Astrocyte (in vitro differentiated cells and primary cell): ENCODE measurements around the gene CHD6. TPM values are rescaled to one million over a fixed set of nuclear protein-coding genes. Genes with fewer than 3 reads are reported as not detected.
A peak's percentile ranks its signal among the peaks of the same experiment; 100 is the strongest.

Source experiments
- DNase-seq: peaks from one replicate; pipeline ENCODE4 v3.0.0-alpha.2; 2010; ENCODE audit warnings: low read depth
- FAIRE-seq: peaks from 2 replicates; lab custom pipeline; 2011; peaks lifted over from hg19 to GRCh38; lab: Jason Lieb, UNC
- H2AFZ ChIP-seq: 2 replicates; pipeline ENCODE4 v1.6.0; 2012; ENCODE audit warnings: low read depth, low read length, inconsistent platforms
- H3K27ac ChIP-seq: 2 replicates; pipeline ENCODE4 v1.5.1; 2011; ENCODE audit warnings: low read depth, low read length, inconsistent platforms
- H3K27me3 ChIP-seq: 2 replicates; pipeline ENCODE4 v1.6.0; 2011; ENCODE audit warnings: low read length, inconsistent platforms; ENCODE audit not compliant: insufficient read depth
- H3K36me3 ChIP-seq: 2 replicates; pipeline ENCODE4 v1.5.1; 2011; ENCODE audit warnings: low read length, inconsistent platforms; ENCODE audit not compliant: insufficient read depth
- H3K4me1 ChIP-seq: 2 replicates; pipeline ENCODE4 v1.5.1; 2011; ENCODE audit warnings: low read length, inconsistent platforms; ENCODE audit not compliant: insufficient read depth
- H3K4me2 ChIP-seq: 2 replicates; pipeline ENCODE4 v1.6.0; 2012; ENCODE audit warnings: low read length, inconsistent platforms
- H3K4me3 ChIP-seq: 2 replicates; pipeline ENCODE4 v1.5.1; 2011; ENCODE audit warnings: low read depth, mild to moderate bottlenecking, low read length, inconsistent platforms; ENCODE audit not compliant: insufficient read depth
- H3K79me2 ChIP-seq: 2 replicates; pipeline ENCODE4 v1.6.0; 2012; ENCODE audit warnings: mild to moderate bottlenecking, low read length, inconsistent platforms; ENCODE audit not compliant: insufficient read depth
- H3K9ac ChIP-seq: 2 replicates; pipeline ENCODE4 v1.6.0; 2012; ENCODE audit warnings: mild to moderate bottlenecking, low read length, inconsistent platforms
- H3K9me3 ChIP-seq: 2 replicates; pipeline ENCODE4 v1.5.1; 2012; ENCODE audit warnings: low read depth, mild to moderate bottlenecking, low read length, inconsistent platforms; ENCODE audit not compliant: insufficient read depth
- H4K20me1 ChIP-seq: 2 replicates; pipeline ENCODE4 v1.6.0; 2012; ENCODE audit warnings: low read length, inconsistent platforms; ENCODE audit not compliant: insufficient read depth
- H3K27ac Mint-ChIP-seq: one replicate; pipeline ENCODE4 v1.8.0; 2021; ENCODE audit warnings: mild to moderate bottlenecking, mixed read lengths; ENCODE audit not compliant: unreplicated experiment
- H3K27me3 Mint-ChIP-seq: one replicate; pipeline ENCODE4 v1.8.0; 2021; ENCODE audit warnings: low read depth, mixed read lengths; ENCODE audit not compliant: unreplicated experiment
- H3K36me3 Mint-ChIP-seq: one replicate; pipeline ENCODE4 v1.8.0; 2021; ENCODE audit warnings: low read depth, mixed read lengths; ENCODE audit not compliant: unreplicated experiment
- H3K4me1 Mint-ChIP-seq: one replicate; pipeline ENCODE4 v1.8.0; 2021; ENCODE audit warnings: low read depth, mixed read lengths; ENCODE audit not compliant: unreplicated experiment
- H3K4me3 Mint-ChIP-seq: one replicate; pipeline ENCODE4 v1.8.0; 2021; ENCODE audit warnings: mild to moderate bottlenecking, moderate library complexity, mixed read lengths; ENCODE audit not compliant: unreplicated experiment
- H3K9me3 Mint-ChIP-seq: one replicate; pipeline ENCODE4 v1.8.0; 2021; ENCODE audit warnings: mild to moderate bottlenecking, mixed read lengths; ENCODE audit not compliant: unreplicated experiment
- EZH2 ChIP-seq: IDR thresholded peaks from 2 replicates; pipeline ENCODE4 v1.6.1; 2012; ENCODE audit warnings: mild to moderate bottlenecking, low read length, inconsistent platforms; ENCODE audit not compliant: insufficient read depth
- total RNA-seq: library from RNA; stranded (reverse); gene quantifications from 2 replicates; pipeline ENCODE4 v1.2.1, GENCODE V29; 2021
- TF ChIP-seq, protein P1 (sequence below): IDR thresholded peaks from 2 replicates; pipeline ENCODE4 v1.5.1; 2011; ENCODE audit warnings: low read depth, mild to moderate bottlenecking, inconsistent platforms, low read length, moderate library complexity; ENCODE audit not compliant: insufficient read depth

The CHD6 gene
- total RNA-seq, 1 donor from 2014 or later = 44.7 TPM

GRCh38 chr20:41509316-41510200, 108.6 kb downstream of the CHD6 start:
- H4K20me1 ChIP-seq = peaks cover 9% of the 10 kb centered on the region
- no peaks in the 10 kb centered on the region for H3K9me3 ChIP-seq
- H3K9ac ChIP-seq = no peak overlapping the region
- Mint-ChIP-seq H3K36me3 (peaks cover 12% of the 10 kb centered on the region), H3K4me3 (no peak overlapping the region), H3K4me1 (peaks cover 17% of the 10 kb centered on the region), H3K27me3 (no peaks in the 10 kb centered on the region), H3K9me3 (no peaks in the 10 kb centered on the region), H3K27ac (no peak overlapping the region)
- H3K4me3 ChIP-seq = no peak overlapping the region
- H3K36me3 ChIP-seq = peaks cover 4% of the 10 kb centered on the region
- no peak overlapping the region for H2AFZ ChIP-seq
- no peak for TF ChIP-seq EZH2
- TF ChIP-seq, protein P1, sequence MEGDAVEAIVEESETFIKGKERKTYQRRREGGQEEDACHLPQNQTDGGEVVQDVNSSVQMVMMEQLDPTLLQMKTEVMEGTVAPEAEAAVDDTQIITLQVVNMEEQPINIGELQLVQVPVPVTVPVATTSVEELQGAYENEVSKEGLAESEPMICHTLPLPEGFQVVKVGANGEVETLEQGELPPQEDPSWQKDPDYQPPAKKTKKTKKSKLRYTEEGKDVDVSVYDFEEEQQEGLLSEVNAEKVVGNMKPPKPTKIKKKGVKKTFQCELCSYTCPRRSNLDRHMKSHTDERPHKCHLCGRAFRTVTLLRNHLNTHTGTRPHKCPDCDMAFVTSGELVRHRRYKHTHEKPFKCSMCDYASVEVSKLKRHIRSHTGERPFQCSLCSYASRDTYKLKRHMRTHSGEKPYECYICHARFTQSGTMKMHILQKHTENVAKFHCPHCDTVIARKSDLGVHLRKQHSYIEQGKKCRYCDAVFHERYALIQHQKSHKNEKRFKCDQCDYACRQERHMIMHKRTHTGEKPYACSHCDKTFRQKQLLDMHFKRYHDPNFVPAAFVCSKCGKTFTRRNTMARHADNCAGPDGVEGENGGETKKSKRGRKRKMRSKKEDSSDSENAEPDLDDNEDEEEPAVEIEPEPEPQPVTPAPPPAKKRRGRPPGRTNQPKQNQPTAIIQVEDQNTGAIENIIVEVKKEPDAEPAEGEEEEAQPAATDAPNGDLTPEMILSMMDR = no peak
- no peaks in the 10 kb centered on the region for H3K27me3 ChIP-seq
- FAIRE-seq (no peak), DNase-seq (peak; percentile 16)
- H3K4me2 ChIP-seq = no peak overlapping the region
- H3K79me2 ChIP-seq = no peaks in the 10 kb centered on the region
- no peak overlapping the region for H3K27ac ChIP-seq
- no peaks in the 10 kb centered on the region for H3K4me1 ChIP-seq

DNA sequence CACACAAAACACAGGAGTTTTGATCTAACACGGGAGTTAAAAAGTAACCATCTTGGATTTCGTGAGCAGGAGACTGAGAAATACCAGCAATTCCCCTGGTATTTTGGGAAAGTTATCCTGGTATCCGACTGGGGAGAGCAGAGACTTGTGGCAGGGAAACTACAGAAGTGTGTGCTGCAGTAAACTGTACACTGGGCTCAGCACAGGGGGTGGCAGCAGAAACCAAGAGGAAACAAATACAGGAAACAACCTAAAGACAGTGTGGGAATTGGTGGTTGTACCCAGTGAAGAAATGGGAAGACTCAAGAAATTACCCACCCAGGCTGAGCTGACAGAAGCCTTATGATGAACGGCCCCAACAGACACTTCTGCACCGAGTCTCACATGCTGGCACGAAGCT, 109.8 kb downstream of the CHD6 start:
- DNase-seq = no peak
- Mint-ChIP-seq H3K27ac (no peak overlapping the region), H3K36me3 (peaks cover 8% of the 10 kb centered on the region), H3K9me3 (no peaks in the 10 kb centered on the region), H3K4me3 (no peak overlapping the region), H3K27me3 (no peaks in the 10 kb centered on the region), H3K4me1 (peaks cover 17% of the 10 kb centered on the region)
- Histone ChIP-seq H3K36me3 (peaks cover 4% of the 10 kb centered on the region), H3K27me3 (no peaks in the 10 kb centered on the region), H3K79me2 (no peaks in the 10 kb centered on the region), H3K9ac (no peak overlapping the region), H3K4me1 (no peaks in the 10 kb centered on the region), H2AFZ (no peak overlapping the region), H3K9me3 (no peaks in the 10 kb centered on the region), H3K27ac (no peak overlapping the region), H4K20me1 (peaks cover 9% of the 10 kb centered on the region), H3K4me3 (no peak overlapping the region), H3K4me2 (no peak overlapping the region)
- no peak for TF ChIP-seq EZH2
- TF ChIP-seq, protein P1 = no peak
- FAIRE-seq = no peak

DNA sequence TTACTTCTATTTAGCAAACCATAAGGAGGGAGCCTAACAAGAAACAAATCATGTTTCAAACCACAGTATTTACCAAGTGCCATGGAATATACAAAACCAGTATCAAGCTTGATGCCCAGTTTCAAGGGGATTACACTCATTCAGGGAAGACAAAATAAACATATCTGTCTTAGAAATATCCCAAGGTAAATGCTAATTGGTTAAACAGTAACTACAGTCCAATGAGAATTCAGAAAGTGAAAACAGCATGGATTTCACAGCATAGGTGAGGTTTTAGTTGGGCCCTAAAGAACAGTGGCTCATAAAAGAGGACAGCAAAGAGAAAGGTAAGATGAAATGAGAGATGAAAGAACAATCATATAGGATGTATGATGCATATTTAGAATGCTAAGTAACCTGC, 110.3 kb downstream of the CHD6 start:
- no peak for FAIRE-seq
- peaks cover 4% of the 10 kb centered on the region for H3K36me3 ChIP-seq
- Mint-ChIP-seq H3K4me3 (no peak overlapping the region), H3K27me3 (no peaks in the 10 kb centered on the region), H3K9me3 (no peaks in the 10 kb centered on the region), H3K27ac (no peak overlapping the region), H3K4me1 (peaks cover 17% of the 10 kb centered on the region), H3K36me3 (peaks cover 6% of the 10 kb centered on the region)
- no peak overlapping the region for H3K4me2 ChIP-seq
- TF ChIP-seq, protein P1 = no peak
- TF ChIP-seq EZH2 = no peak
- DNase-seq = no peak
- no peak overlapping the region for H2AFZ ChIP-seq
- H3K9me3 ChIP-seq = no peaks in the 10 kb centered on the region
- no peak overlapping the region for H3K4me3 ChIP-seq
- H4K20me1 ChIP-seq = peaks cover 9% of the 10 kb centered on the region
- H3K9ac ChIP-seq = no peak overlapping the region
- H3K79me2 ChIP-seq = no peaks in the 10 kb centered on the region
- H3K27me3 ChIP-seq = no peaks in the 10 kb centered on the region
- H3K27ac ChIP-seq = no peak overlapping the region
- no peaks in the 10 kb centered on the region for H3K4me1 ChIP-seq
